Muscle of leg (tissue), 16 donors: ENCODE measurements around the gene TIPRL. TPM values are rescaled to one million over a fixed set of nuclear protein-coding genes. Genes with fewer than 3 reads are reported as not detected.

Source experiments
- DNase-seq: peaks from one replicate; pipeline ENCODE4 v3.0.0; 2013
- H3K27ac ChIP-seq: one replicate; pipeline ENCODE4 v1.5.1; 2013; ENCODE audit warnings: mild to moderate bottlenecking, low read length, control low read depth
- H3K27me3 ChIP-seq: one replicate; pipeline ENCODE4 v1.6.1; 2013; ENCODE audit warnings: low read length; ENCODE audit not compliant: control insufficient read depth, insufficient read depth
- H3K36me3 ChIP-seq: one replicate; pipeline ENCODE4 v1.6.1; 2013; ENCODE audit warnings: low read length; ENCODE audit not compliant: control insufficient read depth, insufficient read depth
- H3K4me1 ChIP-seq: one replicate; pipeline ENCODE4 v1.6.1; 2013; ENCODE audit warnings: low read length; ENCODE audit not compliant: control insufficient read depth, insufficient read depth
- H3K4me3 ChIP-seq: one replicate; pipeline ENCODE4 v1.5.1; 2013; ENCODE audit warnings: low read length, control low read depth
- H3K9me3 ChIP-seq: replicated peaks from 2 replicates; pipeline ENCODE4 v1.6.1; 2013; ENCODE audit warnings: low read depth, low read length; ENCODE audit not compliant: control insufficient read depth
- WGBS: methylation state at CpG from one replicate; pipeline ENCODE4 v1.1.5; 2013; ENCODE audit warnings: missing lambda C conversion rate; ENCODE audit not compliant: insufficient coverage; 5-methylcytosine and 5-hydroxymethylcytosine counted together
- long read RNA-seq, 11 donors: transcript quantifications; one replicate each; lab custom pipeline, GENCODE V29; 2026
- polyA plus RNA-seq, 8 donors: library from polyadenylated mRNA; unstranded; fragments of 120-200 nt; gene quantifications; one replicate each; pipeline versions ENCODE4 v1.2.1 to v1.2.3, GENCODE V29; 2013; ENCODE audit warnings: inconsistent platforms in 1 of 8, low replicate concordance in 1 of 8; ENCODE audit not compliant: insufficient read length in 8 of 8, insufficient read depth in 1 of 8
- total RNA-seq: library from RNA; stranded (reverse); fragments of 120-200 nt; gene quantifications from one replicate; pipeline ENCODE4 v1.2.4, GENCODE V29; 2013

Gene TIPRL
- total RNA-seq (30.9 TPM), polyA plus RNA-seq (10 to 100 TPM; 26.2 to 36.1 (median 32.4) TPM)
- long read RNA-seq, donor 1, transcript TIPRL-202 (7 exons, 3,032 nt): major isoform, 8 of 8 reads
- long read RNA-seq, donor 1, partial matches to known transcripts: 0 of 8 reads
- long read RNA-seq, donor 1, other reads (novel, unspliced or antisense): 0 of 8 reads
- long read RNA-seq, donor 2, partial matches to known transcripts: 0 of 1 reads
- long read RNA-seq, donor 2, other reads (novel, unspliced or antisense): 0 of 1 reads
- long read RNA-seq, donor 3, transcript TIPRL-202 (7 exons, 3,032 nt): major isoform, 17 of 17 reads
- long read RNA-seq, donor 3, partial matches to known transcripts: 0 of 17 reads
- long read RNA-seq, donor 3, other reads (novel, unspliced or antisense): 0 of 17 reads
- long read RNA-seq, donor 4, transcript TIPRL-202 (7 exons, 3,032 nt): major isoform, 16 of 21 reads
- long read RNA-seq, donor 4, partial matches to known transcripts: 5 of 21 reads
- long read RNA-seq, donor 4, other reads (novel, unspliced or antisense): 0 of 21 reads
- long read RNA-seq, donor 5, transcript TIPRL-202 (7 exons, 3,032 nt): major isoform, 40 of 47 reads
- long read RNA-seq, donor 5, partial matches to known transcripts: 7 of 47 reads
- long read RNA-seq, donor 5, other reads (novel, unspliced or antisense): 0 of 47 reads
- long read RNA-seq, donor 6, transcript TIPRL-202 (7 exons, 3,032 nt): major isoform, 25 of 25 reads
- long read RNA-seq, donor 6, partial matches to known transcripts: 0 of 25 reads
- long read RNA-seq, donor 6, other reads (novel, unspliced or antisense): 0 of 25 reads
- long read RNA-seq, donor 7, transcript TIPRL-202 (7 exons, 3,032 nt): major isoform, 16 of 44 reads
- long read RNA-seq, donor 7, partial matches to known transcripts: 28 of 44 reads
- long read RNA-seq, donor 7, other reads (novel, unspliced or antisense): 0 of 44 reads
- long read RNA-seq, donor 8, transcript TIPRL-202 (7 exons, 3,032 nt): major isoform, 16 of 16 reads
- long read RNA-seq, donor 8, partial matches to known transcripts: 0 of 16 reads
- long read RNA-seq, donor 8, other reads (novel, unspliced or antisense): 0 of 16 reads
- long read RNA-seq, donor 9, transcript TIPRL-202 (7 exons, 3,032 nt): major isoform, 13 of 13 reads
- long read RNA-seq, donor 9, partial matches to known transcripts: 0 of 13 reads
- long read RNA-seq, donor 9, other reads (novel, unspliced or antisense): 0 of 13 reads
- long read RNA-seq, donor 10, transcript TIPRL-202 (7 exons, 3,032 nt): major isoform, 26 of 26 reads
- long read RNA-seq, donor 10, partial matches to known transcripts: 0 of 26 reads
- long read RNA-seq, donor 10, other reads (novel, unspliced or antisense): 0 of 26 reads
- long read RNA-seq, donor 11, transcript TIPRL-202 (7 exons, 3,032 nt): major isoform, 15 of 22 reads
- long read RNA-seq, donor 11, partial matches to known transcripts: 7 of 22 reads
- long read RNA-seq, donor 11, other reads (novel, unspliced or antisense): 0 of 22 reads

GRCh38 chr1:168178638-168179437 lies at the start of gene TIPRL:
Gene TIPRL (plus strand): TSS chr1:168178962. CDS start chr1:168179078, 116 bp downstream.
- peak; percentile 100 for DNase-seq
- H3K36me3 ChIP-seq: no peaks in the 10 kb centered on the region
- 0% methylated on average over 36 of the region's 56 CpGs for WGBS
- H3K9me3 ChIP-seq: peaks cover 5% of the 10 kb centered on the region
- peaks cover 4% of the 10 kb centered on the region for H3K27me3 ChIP-seq
- peak within 1 kb of the TSS; percentile 96 for H3K4me3 ChIP-seq
- peak within 1 kb of the TSS; percentile 98 for H3K27ac ChIP-seq
- H3K4me1 ChIP-seq: peaks cover 8% of the 10 kb centered on the region

DNA sequence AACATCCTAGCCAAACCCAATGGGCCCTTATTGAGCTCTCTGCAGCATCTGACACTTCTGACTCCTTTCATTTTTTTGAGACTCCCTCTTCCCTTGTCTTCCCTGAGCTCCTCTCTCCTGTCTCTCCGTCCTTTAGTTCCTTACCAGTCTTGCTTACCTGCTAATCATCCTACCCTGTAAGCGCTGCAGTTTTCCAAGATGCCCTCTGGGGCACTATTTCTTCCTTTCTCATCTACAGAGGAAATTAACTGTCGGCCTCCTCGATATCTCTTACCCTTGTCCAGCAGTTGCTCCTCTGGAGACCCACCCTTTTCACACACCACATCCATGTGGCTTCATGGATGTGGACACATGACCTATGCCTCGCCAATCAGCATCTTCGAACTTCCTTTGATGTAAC lies 48.8 kb upstream of the TIPRL start:
- peaks cover 11% of the 10 kb centered on the region for H3K36me3 ChIP-seq
- H3K4me3 ChIP-seq: no peak overlapping the region
- H3K27ac ChIP-seq: no peak overlapping the region
- DNase-seq: no peak
- 79% methylated on average over 4 of the region's 6 CpGs for WGBS
- H3K4me1 ChIP-seq: peaks cover 2% of the 10 kb centered on the region
- no peaks in the 10 kb centered on the region for H3K27me3 ChIP-seq
- H3K9me3 ChIP-seq: no peaks in the 10 kb centered on the region

- Histone ChIP-seq H3K4me1 (peaks cover 15% of the 10 kb centered on the region), H3K27ac (no peak overlapping the region), H3K27me3 (peaks cover 6% of the 10 kb centered on the region), H3K9me3 (no peaks in the 10 kb centered on the region), H3K36me3 (peaks cover 7% of the 10 kb centered on the region), H3K4me3 (no peak overlapping the region)
- no CpG with 5 or more reads among the region's 1 CpG for WGBS
- DNase-seq: no peak
Measured at GRCh38 chr1:168134132-168134531, 44.6 kb upstream of the TIPRL start.

GRCh38 chr1:168134642-168135041 lies 44.1 kb upstream of the TIPRL start:
- WGBS: 78% methylated on average over 6 of the region's 7 CpGs
- no peak for DNase-seq
- Histone ChIP-seq H3K36me3 (peaks cover 7% of the 10 kb centered on the region), H3K4me1 (peaks cover 15% of the 10 kb centered on the region), H3K27me3 (peaks cover 6% of the 10 kb centered on the region), H3K27ac (no peak overlapping the region), H3K9me3 (no peaks in the 10 kb centered on the region), H3K4me3 (no peak overlapping the region)

DNA sequence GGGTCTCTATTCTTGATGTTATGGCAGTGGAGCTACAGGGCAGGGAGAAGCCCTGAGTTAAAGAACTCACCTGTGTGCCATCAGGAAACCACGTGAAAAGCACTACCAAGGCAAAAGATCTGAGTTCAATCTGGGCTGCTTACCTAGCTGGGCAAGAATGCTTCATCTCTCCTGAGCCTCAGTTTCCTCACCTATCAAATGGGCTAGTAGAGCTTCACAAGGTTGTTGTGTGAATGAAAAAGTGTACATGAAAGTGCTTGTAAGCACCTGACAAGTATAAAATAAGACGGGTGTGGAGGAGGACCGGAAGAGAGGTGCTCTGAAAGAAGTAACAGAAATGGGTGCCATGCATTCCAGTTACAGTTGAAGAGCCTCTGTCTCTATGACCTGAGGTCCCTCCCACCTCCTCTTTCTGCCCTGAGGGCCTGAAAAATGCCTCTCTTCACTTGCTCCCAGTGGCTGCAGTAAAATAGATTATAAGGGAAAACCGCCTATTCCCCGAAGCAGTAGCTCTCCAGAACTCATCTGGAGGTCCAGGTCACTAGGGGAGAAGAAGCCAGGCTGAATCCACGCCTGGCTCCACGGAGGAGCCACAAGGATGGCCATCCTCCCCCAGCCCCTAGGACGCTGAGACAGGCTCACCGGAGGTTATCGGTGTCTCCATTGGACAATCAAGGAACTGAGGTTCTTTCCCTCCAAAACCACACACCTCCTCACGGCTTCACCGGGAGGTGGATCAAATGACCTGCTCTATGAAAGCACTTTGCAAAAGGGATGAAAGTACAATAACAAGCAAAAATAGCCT lies 43.4 kb upstream of the TIPRL start:
- H3K4me1 ChIP-seq: peaks cover 15% of the 10 kb centered on the region
- peak overlapping the region; percentile 83 for H3K4me3 ChIP-seq
- H3K27me3 ChIP-seq: peaks cover 6% of the 10 kb centered on the region
- no peak overlapping the region for H3K27ac ChIP-seq
- DNase-seq: no peak
- H3K9me3 ChIP-seq: no peaks in the 10 kb centered on the region
- peaks cover 7% of the 10 kb centered on the region for H3K36me3 ChIP-seq
- 13% methylated on average over 6 of the region's 12 CpGs for WGBS

DNA sequence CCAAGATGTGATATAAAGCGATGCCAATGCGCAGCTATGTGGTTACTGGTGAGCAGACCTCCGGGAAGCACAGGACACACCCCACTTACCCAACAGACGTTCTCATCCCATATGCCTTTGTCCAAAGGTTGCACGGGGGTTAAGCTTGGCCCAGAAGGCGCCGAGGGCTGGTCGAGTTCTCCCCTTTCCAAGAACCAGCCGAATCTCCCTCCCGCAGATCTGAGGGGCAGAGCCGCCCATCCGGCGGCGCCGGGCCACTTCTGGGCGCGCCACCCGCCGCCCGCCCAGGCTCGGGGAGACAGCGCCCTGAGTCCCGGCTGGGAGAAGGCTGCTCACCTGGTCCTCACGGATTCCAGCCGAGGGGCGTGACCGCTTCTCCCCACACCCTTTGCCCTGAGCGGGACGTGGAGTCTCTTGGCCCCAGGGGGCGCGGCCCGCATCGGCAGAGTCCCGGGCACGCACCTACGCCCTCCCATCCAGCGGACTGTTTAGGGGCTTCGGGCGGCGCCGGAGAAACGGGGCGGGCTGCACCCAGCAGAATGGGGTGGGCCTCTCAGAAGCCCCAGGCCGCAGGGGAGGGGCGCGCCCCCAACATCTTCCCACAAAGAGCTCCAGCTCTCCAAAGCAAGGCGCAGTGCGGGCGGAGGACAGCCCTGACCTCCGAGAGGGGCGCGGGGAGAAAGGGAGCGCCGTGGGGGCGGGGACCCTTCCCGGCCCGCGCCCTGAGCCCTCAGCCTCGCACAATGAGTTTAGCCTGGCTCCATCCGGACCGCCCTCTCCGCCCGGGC lies 42.6 kb upstream of the TIPRL start:
- WGBS: under 1% methylated on average over 60 of the region's 63 CpGs
- peak overlapping the region; percentile 83 for H3K4me3 ChIP-seq
- peaks cover 6% of the 10 kb centered on the region for H3K27me3 ChIP-seq
- H3K4me1 ChIP-seq: peaks cover 15% of the 10 kb centered on the region
- H3K36me3 ChIP-seq: peaks cover under 1% of the 10 kb centered on the region
- peak; percentile 37 for DNase-seq
- no peaks in the 10 kb centered on the region for H3K9me3 ChIP-seq
- no peak overlapping the region for H3K27ac ChIP-seq

- peak within 1 kb of the TSS; percentile 89 for H3K27ac ChIP-seq
- 0% methylated on average over 62 of the region's 86 CpGs for WGBS
- H3K9me3 ChIP-seq: no peaks in the 10 kb centered on the region
- peak within 1 kb of the TSS; percentile 83 for H3K4me3 ChIP-seq
- peaks cover 15% of the 10 kb centered on the region for H3K4me1 ChIP-seq
- H3K27me3 ChIP-seq: peaks cover 6% of the 10 kb centered on the region
- no peaks in the 10 kb centered on the region for H3K36me3 ChIP-seq
- DNase-seq: peak; percentile 83
Measured at GRCh38 chr1:168136709-168137514, 41.9 kb upstream of the TIPRL start, which contains the start of gene GPR161. Gene GPR161 (minus strand): TSS chr1:168136930. CDS start chr1:168104850, 32,080 bp downstream.
